MM.1S (cell line): ENCODE results near the gene MKLN1.

Experiments used
- CTCF ChIP-seq: fragments of 300-600 bp; sonication (generic); IDR thresholded peaks from 2 replicates; pipeline ENCODE4 v1.5.1; 2016; ENCODE audit warnings: antibody characterized with exemption, low read length, mixed read lengths
- EZH2 ChIP-seq: fragments of 300-600 bp; sonication (generic); optimal IDR thresholded peaks from 2 replicates; pipeline ENCODE3; 2017; ENCODE audit warnings: low read depth, mild to moderate bottlenecking, antibody characterized with exemption, low read length, mixed read lengths
- EZH2phosphoT487 ChIP-seq: fragments of 300-600 bp; sonication (generic); IDR thresholded peaks from 2 replicates; pipeline ENCODE4 v1.6.1; 2018; ENCODE audit warnings: antibody characterized with exemption, low read length

GRCh38 chr7:131358636-131359035, 31.0 kb downstream of the MKLN1 start:
- TF ChIP-seq CTCF (no peak), EZH2 (no peak), EZH2phosphoT487 (no peak)
